DMS 273 treated with DMSO at 0.1 percent for 48 hours (cell line): ENCODE data around the gene ARHGEF40.
A peak's percentile ranks its signal among the peaks of the same experiment; 100 is the strongest.

ENCODE experiments used
- DNase-seq: peaks from one replicate; lab custom pipeline; 2025; lab: John Stamatoyannopoulos, UW

The ARHGEF40 gene

DNA sequence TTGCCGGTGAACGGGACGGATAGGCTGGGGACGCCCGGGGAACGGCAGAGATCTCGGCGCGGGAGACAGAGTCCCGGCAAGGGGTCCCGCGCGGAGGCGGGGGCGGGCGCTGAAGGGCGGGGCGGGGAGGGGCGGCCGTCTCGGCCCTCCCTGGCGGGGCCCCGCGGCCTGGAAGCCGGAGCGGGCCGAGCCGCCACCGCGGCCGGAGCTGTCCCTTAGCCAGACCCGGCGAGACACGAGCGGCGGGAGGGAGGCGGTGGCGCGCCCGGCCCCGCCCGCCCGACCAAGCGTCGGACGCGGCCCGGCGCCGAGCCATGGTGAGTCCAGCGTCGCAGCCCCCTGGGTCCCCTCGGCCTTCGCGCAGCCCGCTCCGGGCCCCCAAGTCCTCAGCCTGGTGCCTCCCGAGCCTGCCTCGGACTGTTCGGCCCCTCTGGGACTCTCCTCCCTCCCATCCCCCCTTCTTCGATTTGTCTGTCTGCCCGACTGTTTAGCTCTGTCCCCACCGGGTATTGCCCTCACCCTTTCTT is at the start of gene ARHGEF40:
ARHGEF40 (plus strand) TSS at position 222 of the 527 bp plus-strand sequence; CDS start at position 315, 93 bp downstream.
- DNase-seq, result no peak

DNA sequence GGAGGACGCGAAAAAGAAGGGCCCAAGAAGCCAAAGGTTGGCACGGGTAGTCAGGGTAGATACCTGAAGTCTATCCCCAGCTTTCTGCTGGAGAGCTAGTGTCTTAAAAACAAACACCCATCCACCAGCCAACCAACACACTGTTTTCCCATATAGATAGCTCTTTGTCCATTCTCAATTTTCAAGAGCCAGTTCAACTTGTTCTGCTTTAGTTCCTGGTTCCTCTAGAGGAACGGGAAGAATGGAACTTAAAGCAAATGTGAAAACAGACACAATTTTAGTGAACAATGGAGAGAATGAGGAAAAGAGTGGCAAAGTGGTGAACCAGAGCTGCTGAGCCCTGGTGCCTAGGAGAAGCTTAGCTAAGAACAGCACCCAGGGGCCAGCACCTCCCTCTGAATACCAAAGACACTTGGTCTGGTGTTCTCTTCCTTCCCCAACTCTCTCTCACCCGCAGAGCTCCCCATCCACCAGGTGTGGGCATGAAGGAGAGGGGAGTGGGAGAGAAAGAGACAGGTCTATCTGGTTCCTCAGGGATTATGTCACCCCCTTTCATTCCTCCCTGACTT is 49.0 kb upstream of the ARHGEF40 start:
- no peak for DNase-seq

DNA sequence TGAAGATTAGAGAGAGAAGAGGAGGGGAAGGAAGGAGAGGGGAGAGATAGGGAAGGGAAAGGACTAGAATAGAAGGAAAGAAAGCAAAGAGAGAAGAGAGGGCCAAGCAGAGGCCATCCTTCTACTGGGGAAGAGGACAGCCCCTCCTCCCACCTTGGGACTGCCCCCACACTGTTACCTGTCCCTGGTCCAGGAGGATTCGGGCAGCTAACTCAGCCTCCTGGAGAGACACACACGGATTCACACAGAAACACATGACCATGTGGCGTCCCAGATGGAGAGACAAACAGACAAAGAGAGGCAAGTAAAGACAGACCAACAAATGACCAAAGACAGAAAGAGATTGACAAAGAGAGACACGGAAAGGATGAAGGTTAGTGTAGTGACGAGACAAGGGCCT is 47.4 kb upstream of the ARHGEF40 start:
- no peak for DNase-seq

DNA sequence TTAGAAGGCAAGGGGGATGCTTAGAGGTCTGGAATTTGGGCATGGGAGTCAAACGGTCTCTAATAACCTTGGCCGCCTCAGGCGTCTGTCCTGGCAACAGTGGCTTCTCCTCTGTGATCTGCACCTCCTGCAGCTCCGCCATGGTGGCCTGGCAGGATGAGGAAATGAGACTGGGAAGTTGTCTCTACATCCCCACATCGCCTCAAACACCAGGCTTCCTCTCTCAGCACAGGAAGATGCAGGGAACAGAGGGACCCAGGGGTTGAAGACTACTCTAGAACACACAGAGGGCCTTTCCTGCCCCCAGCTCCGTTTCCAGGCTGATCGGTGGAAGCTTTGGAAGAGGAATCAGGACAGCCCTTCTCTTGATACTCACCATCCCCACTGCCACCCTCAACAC is 46.9 kb upstream of the ARHGEF40 start:
- no peak for DNase-seq

DNA sequence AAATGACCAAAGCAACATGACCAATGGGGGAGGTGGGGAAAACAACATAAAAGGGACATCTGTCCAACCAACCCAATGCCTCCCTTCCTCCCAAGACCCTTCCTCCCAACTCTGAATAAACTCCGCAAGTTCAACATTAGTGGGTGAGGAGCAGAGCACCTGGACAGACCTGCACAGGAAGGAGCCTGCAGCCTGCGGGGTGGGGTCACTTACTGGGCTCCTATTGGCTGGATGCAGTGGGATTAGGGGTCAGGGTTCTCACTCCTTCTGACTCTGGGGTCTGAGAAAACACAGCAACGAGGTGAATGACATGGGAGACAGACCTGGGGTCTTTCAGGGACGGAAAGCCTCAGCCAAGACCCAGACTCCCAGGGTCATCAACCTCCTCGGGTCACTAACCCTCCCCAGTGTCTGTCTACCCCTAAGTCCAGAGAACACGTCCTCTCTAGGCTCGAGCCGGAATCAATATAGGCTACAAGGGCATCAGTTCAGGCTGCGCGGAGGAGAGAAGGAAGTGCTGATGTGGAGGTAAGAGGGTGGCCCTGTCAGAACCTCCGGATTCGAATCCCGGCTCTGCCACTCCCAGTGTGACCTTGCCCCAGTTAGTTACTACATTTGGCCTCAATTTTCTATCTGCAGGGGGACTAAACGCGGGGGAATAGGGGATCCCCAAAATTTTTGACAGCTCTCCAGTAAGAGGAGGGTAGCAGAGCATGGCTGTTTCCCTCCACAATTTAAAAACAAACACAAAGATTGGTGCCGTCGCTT is 46.1 kb upstream of the ARHGEF40 start:
- DNase-seq, result no peak

DNA sequence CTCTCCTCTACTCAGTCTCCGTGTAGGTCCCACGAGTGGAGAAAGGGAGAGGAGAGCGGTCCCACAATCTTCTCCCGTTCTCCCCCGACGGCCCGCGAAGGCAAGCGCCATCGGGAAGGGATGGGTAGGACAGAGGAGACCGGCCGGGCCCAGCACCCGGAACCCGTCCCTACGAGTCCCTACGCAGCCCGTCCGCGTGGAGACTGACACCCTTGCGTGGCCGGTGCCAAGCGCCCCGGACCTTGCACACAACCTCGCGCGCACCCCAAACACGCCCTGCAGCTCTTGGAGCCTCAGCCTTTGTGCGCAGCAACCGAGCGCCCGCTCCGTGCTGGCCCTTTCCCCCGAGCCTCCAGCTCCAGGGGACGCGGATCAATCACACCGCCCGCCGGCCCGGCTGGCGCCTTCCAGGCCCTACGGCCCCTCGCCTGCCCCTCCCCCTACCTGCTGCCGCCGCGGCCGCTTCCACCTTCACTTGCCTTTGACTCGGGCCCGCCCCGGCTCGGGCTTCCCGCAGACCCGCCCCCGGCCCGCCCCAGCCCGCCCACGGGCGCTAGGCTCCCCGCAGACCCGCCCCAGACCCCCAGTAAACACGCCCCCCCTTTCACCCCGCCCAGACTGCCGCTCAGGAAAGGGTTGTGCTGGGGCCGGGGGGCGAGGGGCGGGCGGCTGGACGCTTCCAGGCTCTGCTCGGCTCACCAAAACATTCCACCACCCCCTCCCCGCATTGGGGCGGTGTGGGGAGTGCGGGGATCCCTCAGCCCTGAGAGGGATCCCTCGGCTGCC is 45.3 kb upstream of the ARHGEF40 start, which contains the start of gene NDRG2:
NDRG2 (minus strand) TSS at position 477 of the 786 bp plus-strand sequence. CDS start 1,746 bp downstream, outside the sequence.
- no peak for DNase-seq

DNA sequence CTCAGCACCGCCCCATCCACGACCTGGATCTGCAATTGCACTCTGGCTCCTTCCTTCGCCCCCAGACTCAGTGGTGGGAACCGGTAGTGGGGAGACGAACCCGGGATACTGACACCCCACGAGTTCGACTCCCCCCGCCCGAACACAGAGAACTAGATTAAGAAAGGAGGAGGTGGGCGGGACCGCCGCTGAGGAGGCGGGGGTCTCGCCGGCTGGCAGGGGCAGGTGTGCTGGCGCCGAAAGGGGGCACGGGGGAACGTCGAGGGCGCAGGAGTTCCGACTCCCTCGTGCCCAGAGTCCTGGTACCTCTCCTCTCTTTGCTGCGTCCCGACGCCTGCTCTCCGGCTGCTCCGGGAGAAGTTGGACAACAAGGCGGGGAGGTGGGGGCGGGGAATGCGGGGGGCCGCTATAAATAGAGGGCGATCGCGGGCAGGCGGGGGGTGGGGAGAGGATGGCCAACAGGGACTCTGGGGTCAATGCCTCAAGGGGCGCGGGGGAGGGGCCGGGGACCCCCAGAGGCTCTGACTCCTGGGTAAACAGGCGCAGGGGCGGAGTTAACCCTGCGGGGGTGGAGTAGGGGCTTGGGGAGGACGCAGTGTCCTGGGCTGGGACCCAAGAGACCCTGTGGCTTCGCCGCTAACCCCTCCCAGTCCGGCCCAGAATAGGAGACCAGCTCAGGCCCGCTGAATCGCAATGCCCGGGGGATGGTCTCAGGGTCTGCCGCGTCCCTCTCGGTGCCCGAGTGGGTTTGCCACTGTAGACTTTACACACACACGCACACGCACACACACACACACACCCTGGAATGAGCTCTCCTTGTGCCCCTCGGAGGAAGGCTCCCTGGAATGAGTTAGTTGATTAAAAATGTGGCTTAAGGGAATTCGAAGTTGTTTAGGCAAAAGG is 44.5 kb upstream of the ARHGEF40 start:
- no peak for DNase-seq

DNA sequence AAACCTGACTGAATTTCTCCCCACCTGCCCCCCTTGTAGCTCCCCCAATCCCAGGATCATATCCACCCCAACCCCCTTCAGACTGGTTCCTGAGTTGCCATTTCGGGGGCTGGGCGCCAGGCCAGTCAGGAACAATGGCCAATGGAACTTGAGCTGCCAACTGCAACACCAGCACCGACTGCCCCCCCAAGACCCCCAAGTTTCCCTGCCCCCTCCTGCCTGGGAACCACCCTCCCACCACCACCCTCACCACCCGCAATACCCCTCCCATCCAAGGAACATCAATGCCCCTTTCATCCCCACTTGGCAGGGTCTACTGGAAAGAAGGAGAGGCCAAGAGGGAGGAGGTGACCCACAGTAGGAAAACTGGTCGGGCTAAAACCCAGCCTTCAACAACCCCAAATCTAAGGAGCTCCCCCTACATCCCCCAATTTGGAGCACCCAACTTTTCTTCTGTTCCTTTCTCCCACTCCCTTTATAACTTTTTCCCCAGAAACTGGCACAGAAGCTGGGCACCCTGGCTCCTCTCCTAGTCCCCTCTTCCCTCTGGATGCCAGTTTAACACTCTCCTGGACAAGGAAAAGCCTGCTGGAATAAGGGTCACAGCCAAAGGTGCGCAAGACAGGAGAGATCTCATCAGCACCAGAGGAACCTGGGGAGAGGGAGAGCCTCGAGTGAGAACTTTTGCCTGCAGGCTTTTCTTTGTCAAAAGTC is 43.7 kb upstream of the ARHGEF40 start:
- no peak for DNase-seq

DNA sequence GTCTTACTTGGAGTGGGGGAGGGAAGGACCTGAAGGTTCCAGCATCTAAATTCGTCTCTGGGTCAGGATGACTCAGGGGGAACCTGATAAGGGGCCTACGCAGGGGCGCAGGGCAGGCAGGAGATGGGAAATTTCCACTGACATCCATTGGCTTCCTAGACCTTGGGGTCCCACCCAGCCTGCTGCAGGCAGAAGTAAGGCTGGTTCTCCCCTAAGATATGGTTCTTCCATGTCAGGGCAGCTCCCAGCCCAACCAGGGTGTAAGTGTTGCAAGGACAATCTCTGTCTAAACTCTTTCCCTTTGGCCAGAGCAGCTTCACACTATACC is 43.2 kb upstream of the ARHGEF40 start:
- no peak for DNase-seq

DNA sequence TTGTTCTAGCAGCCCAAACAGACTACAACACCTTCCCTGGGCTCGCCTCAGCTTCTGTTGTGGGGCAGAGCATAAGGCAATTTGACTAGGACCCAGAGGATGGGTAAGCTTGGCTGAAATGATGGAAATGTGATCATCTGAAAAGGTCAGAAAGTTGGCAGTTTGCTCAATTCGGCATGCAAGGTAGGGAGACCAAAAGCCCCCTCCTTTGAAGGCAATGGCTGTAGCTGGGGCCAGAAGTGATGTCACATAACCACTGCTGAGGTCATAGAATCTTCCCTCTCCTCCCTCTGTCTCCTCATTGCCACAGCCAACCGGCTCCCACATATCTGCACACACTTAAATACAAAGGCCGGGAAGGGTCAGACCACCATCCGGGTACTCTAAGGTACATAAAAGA is 40.2 kb upstream of the ARHGEF40 start, which contains the start of gene TPPP2:
TPPP2 (plus strand) TSS at position 301 of the 400 bp plus-strand sequence. CDS start 365 bp downstream, outside the sequence.
- no peak for DNase-seq

DNA sequence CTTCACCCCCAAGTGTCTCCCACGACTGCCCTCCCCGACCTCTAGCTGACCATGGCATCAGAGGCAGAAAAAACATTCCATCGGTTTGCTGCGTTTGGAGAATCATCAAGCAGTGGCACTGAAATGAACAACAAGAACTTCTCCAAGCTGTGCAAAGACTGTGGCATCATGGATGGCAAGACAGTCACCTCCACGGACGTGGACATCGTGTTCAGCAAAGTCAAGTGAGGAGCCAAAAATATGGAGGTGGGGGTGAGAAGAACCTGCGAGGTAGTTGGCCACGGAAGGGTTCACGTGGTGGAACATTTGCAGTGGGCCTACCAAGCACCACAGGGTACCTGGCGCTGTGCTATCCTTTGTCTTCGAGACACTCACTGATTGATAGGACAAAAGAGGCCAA is 39.6 kb upstream of the ARHGEF40 start:
- DNase-seq, result no peak

DNA sequence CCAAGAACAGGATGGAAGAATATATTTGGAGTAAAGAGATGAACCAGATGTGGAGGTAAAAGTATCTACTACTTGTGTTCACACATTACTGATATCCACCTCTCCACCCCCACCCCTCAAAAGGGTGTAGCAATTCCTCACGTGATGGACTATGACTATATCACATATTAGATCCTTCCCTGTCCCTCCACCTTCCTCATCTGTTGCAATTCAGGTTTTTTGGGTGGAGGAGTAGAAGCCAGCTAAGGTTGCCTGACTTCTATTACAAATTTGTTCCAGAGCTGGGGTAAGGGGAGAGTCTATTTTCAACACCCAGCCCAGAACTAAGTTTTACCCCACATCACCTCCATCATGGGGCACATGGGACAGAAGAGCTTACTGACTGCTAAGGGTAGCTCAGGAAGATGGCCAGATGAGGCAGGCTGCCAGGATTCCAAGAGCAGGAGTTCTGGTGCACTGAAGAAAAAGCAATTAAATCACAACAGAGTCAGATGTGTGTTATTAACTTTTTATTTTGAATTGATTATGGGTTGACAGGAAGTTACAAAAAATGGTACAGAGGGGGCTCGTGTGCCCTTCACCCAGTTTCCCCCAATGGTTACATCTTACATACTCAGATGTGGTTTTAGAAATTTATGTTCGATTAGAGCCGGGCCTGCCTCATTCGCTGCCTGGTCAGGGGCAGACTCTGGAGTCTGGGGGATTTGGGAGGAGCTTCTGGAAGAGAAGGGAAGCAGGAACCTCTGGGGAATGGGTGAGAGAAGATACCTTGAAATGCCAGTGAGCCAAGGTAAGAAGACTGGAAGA is 37.6 kb upstream of the ARHGEF40 start:
- no peak for DNase-seq

DNA sequence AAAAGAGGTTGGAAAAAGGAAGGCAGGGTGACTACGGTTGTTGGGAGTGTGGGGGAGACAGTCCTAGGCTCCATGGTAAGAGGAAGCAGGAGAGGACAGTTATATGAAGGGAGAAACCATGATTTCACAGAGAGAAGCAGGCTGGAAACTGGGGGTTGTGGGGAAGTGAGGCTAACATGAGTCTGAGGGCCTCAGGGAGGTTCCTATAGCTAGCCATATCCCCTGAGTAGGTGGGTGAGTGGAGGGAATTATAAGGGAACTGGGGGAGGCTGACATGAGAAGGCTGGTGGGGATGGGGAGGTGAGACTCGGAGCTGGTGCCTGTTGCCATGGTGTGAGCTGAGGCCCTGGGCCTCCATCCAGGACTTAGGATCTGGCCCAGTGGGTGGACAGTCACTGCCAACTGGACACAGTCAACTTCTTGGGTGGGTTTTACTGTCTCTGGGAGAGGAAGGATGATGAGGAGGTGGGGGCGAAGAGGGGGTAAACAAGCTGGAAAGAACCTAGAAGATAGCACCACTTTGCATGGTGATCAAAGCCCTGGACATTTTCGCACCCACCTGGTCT is 36.9 kb upstream of the ARHGEF40 start:
- no peak for DNase-seq

DNA sequence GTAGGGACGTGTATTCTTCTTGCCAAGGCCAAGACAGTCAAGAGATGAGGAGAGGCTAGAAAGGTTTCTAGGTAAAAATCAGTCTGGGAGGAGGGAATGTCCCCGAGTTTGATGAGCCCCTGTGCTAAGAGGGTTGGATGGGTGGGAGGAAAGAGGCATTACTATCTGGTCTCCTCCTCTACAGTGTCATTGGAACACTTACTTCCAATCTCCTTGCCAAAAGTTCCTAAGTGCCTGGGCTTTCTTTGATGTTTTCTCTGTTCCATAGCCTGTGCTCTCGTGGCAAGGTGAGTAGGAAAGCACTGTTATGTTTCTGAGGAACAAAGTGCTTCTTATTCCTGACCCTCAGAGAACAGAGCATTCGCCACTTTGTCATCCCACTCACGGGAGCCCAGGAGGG is 35.4 kb upstream of the ARHGEF40 start, which contains the start of gene RNASE13:
RNASE13 (minus strand) TSS at position 101 of the 400 bp plus-strand sequence. CDS start 519 bp downstream, outside the sequence.
- no peak for DNase-seq

DNA sequence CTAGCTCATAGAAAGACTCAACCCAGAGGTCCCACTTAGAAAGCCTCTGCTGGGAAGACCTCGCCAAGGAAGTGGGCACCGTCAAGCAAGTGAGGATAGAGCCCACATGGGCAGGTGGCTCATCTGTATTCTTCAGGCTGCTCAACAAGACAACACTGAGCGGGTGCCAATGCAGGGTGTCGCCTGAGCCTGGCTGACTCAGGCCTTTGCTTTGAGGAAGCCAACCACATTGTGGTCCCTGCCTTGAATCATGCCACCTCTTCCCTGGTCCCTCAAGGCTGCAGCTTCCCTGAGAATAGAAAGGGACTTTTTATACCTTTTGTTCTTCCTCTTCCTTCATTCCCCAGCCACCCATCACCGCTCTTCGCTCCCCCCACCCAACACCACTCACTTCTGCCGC is 33.4 kb upstream of the ARHGEF40 start:
- DNase-seq, result no peak

DNA sequence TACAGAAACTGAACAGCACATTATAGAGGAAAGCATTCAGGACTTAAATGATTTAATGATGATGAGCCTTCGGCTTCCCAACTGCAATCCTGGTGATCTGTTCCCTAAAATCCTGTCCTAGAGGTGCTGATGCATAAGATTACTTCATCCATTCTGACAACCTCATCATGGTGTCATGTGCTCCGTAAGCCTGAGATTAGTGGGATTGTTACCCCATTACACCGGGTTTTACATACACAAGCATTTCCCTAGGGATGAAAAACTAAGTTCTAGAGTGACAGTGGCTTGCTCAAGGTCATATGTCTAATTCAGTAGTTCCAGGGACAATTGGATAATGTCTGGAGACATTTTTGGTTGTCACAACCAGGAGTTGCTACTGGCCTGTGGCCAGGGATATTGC is 32.9 kb upstream of the ARHGEF40 start:
- DNase-seq, result no peak

DNA sequence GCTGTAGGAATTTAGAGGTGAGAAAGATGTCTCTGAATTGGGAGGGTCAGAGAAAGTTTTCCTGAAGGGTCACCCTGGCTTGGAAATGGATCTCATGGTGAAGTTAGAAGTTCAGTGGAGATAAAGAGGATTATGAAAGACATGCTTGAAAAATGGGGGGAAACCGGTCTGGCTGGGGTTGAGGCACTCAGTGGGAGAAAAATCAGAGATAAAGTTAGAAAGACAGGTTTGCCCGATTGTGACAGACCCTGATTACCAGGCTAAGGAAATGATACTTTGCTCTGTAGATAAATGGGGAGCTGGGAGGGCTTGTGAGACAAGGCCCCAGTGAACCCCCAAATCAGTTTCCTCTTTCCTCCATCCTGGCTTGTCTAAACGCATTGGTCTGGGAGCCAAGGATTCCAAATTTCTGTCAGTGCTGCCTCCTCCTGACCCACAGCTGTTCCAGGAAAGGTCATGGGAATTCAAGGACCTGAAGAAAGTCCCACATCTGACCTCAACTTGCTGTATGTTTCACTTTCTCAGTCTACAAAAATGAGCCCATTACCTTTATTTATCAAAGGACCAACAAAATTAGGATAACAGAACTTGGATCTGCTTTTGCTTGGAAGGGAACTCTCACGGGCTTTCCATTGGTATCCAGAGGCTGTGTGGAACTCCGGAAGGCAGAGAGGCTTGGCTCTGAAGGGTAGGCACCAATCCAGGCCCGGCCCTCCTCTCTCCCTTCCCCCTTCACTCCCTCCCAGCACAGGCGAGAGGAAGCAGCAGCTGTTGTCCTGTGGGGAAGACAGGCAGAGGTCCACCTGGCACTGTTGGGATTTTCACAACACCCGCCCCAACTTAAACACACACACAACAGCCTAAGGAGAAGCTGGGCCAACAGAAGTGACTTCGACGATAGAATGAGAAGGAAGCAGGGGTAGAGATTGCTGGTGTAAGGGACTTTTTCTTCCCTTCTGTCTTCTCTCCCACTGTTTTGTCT is 31.4 kb upstream of the ARHGEF40 start:
- DNase-seq, result peak; percentile 66
